PC-9 (cell line): Measurements from ENCODE around the gene FUOM.

Source experiments
- EZH2 ChIP-seq: fragments of 200-600 bp; sonication (generic); IDR thresholded peaks from 2 replicates; pipeline ENCODE4 v1.8.0; 2017; ENCODE audit warnings: antibody characterized with exemption, low read depth
- TF ChIP-seq, protein P1 (sequence below): fragments of 200-600 bp; sonication (generic); conservative IDR thresholded peaks from 2 replicates; pipeline ENCODE4 v1.6.1; 2017; ENCODE audit warnings: mixed run types, antibody characterized with exemption, mild to moderate bottlenecking, moderate library complexity

DNA sequence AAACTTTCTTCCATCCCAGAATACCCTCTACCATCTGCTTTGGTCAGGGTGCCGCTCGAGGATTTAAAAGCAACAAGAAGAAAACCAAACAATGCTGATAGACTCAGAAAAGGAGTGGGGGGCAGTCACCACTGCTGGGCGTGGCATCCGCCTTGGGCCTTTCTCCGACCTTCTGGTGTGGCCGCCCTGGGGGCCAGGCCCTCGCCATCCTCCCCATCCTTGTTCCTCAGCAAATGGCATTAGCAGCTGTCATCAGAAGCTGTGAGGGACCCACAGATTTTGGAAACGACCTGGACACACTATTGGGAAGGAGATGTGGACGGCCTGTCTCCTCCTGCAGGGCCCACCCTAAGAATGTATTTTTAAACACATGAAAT, 45.1 kb downstream of the FUOM start:
- TF ChIP-seq, protein P1, sequence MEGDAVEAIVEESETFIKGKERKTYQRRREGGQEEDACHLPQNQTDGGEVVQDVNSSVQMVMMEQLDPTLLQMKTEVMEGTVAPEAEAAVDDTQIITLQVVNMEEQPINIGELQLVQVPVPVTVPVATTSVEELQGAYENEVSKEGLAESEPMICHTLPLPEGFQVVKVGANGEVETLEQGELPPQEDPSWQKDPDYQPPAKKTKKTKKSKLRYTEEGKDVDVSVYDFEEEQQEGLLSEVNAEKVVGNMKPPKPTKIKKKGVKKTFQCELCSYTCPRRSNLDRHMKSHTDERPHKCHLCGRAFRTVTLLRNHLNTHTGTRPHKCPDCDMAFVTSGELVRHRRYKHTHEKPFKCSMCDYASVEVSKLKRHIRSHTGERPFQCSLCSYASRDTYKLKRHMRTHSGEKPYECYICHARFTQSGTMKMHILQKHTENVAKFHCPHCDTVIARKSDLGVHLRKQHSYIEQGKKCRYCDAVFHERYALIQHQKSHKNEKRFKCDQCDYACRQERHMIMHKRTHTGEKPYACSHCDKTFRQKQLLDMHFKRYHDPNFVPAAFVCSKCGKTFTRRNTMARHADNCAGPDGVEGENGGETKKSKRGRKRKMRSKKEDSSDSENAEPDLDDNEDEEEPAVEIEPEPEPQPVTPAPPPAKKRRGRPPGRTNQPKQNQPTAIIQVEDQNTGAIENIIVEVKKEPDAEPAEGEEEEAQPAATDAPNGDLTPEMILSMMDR, result no peak
- TF ChIP-seq EZH2, result no peak
